ENCODE data around the gene CCDC174. TPM values are rescaled to one million over a fixed set of nuclear protein-coding genes. Genes with fewer than 3 reads are reported as not detected.

CCDC174 gene
- total and polyA plus RNA-seq, 3 experiments from 2014 or later = 16.8 to 34.6 (median 18.2) TPM

GRCh38 chr3:14699643-14700042 is 48.1 kb downstream of the CCDC174 start:
- Histone ChIP-seq H3K9me3 (ENCODE audit: low read length) (no peaks in the 10 kb centered on the region), H3K27ac (ENCODE audit: low read depth, low read length) (no peak overlapping the region), H3K27me3 (ENCODE audit: insufficient read depth, low read length, poor library complexity, severe bottlenecking) (no peaks in the 10 kb centered on the region), H3K4me1 (ENCODE audit: insufficient read depth, low read length) (no peaks in the 10 kb centered on the region), H3K36me3 (ENCODE audit: insufficient read depth, low read length) (no peaks in the 10 kb centered on the region), H3K4me3 (ENCODE audit: low read length) (no peak overlapping the region)
- ChIA-PET POLR2A (no interaction called here), CTCF (no interaction called here)
- H3K27ac Mint-ChIP-seq = no peak overlapping the region
- no peak overlapping the region for H3K4me3 Mint-ChIP-seq
- peaks cover 0 to 15% (median 6%) of the 10 kb centered on the region in 3 donors for H3K36me3 Mint-ChIP-seq
- DNase-seq = no peak
- H3K9me3 Mint-ChIP-seq = peaks cover 0 to 2% (median 0%) of the 10 kb centered on the region in 5 donors
- H3K4me1 Mint-ChIP-seq = no peaks in the 10 kb centered on the region
- H3K27me3 Mint-ChIP-seq = peaks cover 2 to 8% of the 10 kb centered on the region in 2 donors

GRCh38 chr3:14700891-14701290 is 49.3 kb downstream of the CCDC174 start:
- Mint-ChIP-seq H3K4me3 (no peak overlapping the region), H3K27ac (no peak overlapping the region), H3K36me3 (peaks cover 0 to 15% (median 6%) of the 10 kb centered on the region in 3 donors), H3K4me1 (no peaks in the 10 kb centered on the region), H3K9me3 (peaks cover 0 to 2% (median 0%) of the 10 kb centered on the region in 5 donors), H3K27me3 (peaks cover 2 to 8% of the 10 kb centered on the region in 2 donors)
- Histone ChIP-seq H3K4me1 (ENCODE audit: insufficient read depth, low read length) (no peaks in the 10 kb centered on the region), H3K27me3 (ENCODE audit: insufficient read depth, low read length, poor library complexity, severe bottlenecking) (no peaks in the 10 kb centered on the region), H3K9me3 (ENCODE audit: low read length) (no peaks in the 10 kb centered on the region), H3K27ac (ENCODE audit: low read depth, low read length) (no peak overlapping the region), H3K36me3 (ENCODE audit: insufficient read depth, low read length) (no peaks in the 10 kb centered on the region), H3K4me3 (ENCODE audit: low read length) (no peak overlapping the region)
- DNase-seq = no peak
- ChIA-PET POLR2A (no interaction called here), CTCF (no interaction called here)

GRCh38 chr3:14701676-14702075 is 50.1 kb downstream of the CCDC174 start:
- Mint-ChIP-seq H3K9me3 (peaks cover 0 to 2% (median 0%) of the 10 kb centered on the region in 5 donors), H3K27ac (no peak overlapping the region), H3K4me1 (no peaks in the 10 kb centered on the region), H3K27me3 (peaks cover 2 to 8% of the 10 kb centered on the region in 2 donors), H3K4me3 (no peak overlapping the region), H3K36me3 (peaks cover 0 to 15% (median 5%) of the 10 kb centered on the region in 3 donors)
- Histone ChIP-seq H3K27me3 (ENCODE audit: insufficient read depth, low read length, poor library complexity, severe bottlenecking) (no peaks in the 10 kb centered on the region), H3K4me1 (ENCODE audit: insufficient read depth, low read length) (no peaks in the 10 kb centered on the region), H3K4me3 (ENCODE audit: low read length) (no peak overlapping the region), H3K27ac (ENCODE audit: low read depth, low read length) (no peak overlapping the region), H3K36me3 (ENCODE audit: insufficient read depth, low read length) (no peaks in the 10 kb centered on the region), H3K9me3 (ENCODE audit: low read length) (no peaks in the 10 kb centered on the region)
- POLR2A ChIA-PET = no interaction called here
- CTCF ChIA-PET = no interaction called here
- no peak for DNase-seq

- Mint-ChIP-seq H3K27me3 (peaks cover 2 to 8% of the 10 kb centered on the region in 2 donors), H3K4me3 (no peak overlapping the region), H3K27ac (no peak overlapping the region), H3K9me3 (no peaks in the 10 kb centered on the region), H3K36me3 (peaks cover 0 to 8% (median 5%) of the 10 kb centered on the region in 3 donors), H3K4me1 (no peaks in the 10 kb centered on the region)
- Histone ChIP-seq H3K27me3 (ENCODE audit: insufficient read depth, low read length, poor library complexity, severe bottlenecking) (no peaks in the 10 kb centered on the region), H3K4me1 (ENCODE audit: insufficient read depth, low read length) (no peaks in the 10 kb centered on the region), H3K36me3 (ENCODE audit: insufficient read depth, low read length) (no peaks in the 10 kb centered on the region), H3K9me3 (ENCODE audit: low read length) (no peaks in the 10 kb centered on the region), H3K27ac (ENCODE audit: low read depth, low read length) (no peak overlapping the region), H3K4me3 (ENCODE audit: low read length) (no peak overlapping the region)
- ChIA-PET POLR2A (no interaction called here), CTCF (no interaction called here)
- no peak for DNase-seq
Measured at GRCh38 chr3:14703128-14703750, 51.7 kb downstream of the CCDC174 start.

GRCh38 chr3:14703791-14704190 is 52.2 kb downstream of the CCDC174 start:
- no peak for DNase-seq
- ChIA-PET CTCF (no interaction called here), POLR2A (no interaction called here)
- Mint-ChIP-seq H3K36me3 (peaks cover 0 to 5% (median 5%) of the 10 kb centered on the region in 3 donors), H3K27me3 (peaks cover 2 to 8% of the 10 kb centered on the region in 2 donors), H3K27ac (no peak overlapping the region), H3K4me3 (no peak overlapping the region), H3K4me1 (no peaks in the 10 kb centered on the region), H3K9me3 (no peaks in the 10 kb centered on the region)
- Histone ChIP-seq H3K9me3 (ENCODE audit: low read length) (no peaks in the 10 kb centered on the region), H3K36me3 (ENCODE audit: insufficient read depth, low read length) (no peaks in the 10 kb centered on the region), H3K4me1 (ENCODE audit: insufficient read depth, low read length) (no peaks in the 10 kb centered on the region), H3K4me3 (ENCODE audit: low read length) (no peak overlapping the region), H3K27me3 (ENCODE audit: insufficient read depth, low read length, poor library complexity, severe bottlenecking) (no peaks in the 10 kb centered on the region), H3K27ac (ENCODE audit: low read depth, low read length) (no peak overlapping the region)

DNA sequence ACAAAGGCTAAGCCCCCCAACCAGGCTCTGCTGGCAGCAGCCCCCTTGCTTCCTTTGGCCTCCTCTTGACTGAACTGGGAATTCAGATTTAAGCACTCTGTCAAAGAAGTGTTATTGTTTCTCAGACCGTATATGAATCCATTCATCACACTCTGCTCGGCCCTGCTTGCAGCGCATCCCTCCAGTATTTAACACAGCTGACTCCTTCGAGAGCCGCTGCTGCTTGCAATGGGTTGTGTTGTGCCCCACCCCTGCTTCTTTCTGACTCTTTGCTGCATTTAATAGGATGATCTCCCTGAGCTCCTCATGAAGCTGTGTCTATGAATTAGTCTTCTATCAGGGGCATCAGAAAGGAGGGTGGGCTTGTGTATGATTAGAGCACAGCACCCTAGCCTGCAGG is 54.5 kb downstream of the CCDC174 start:
- no peak for DNase-seq
- H3K4me3 Mint-ChIP-seq = no peak overlapping the region
- POLR2A ChIA-PET = no interaction called here

DNA sequence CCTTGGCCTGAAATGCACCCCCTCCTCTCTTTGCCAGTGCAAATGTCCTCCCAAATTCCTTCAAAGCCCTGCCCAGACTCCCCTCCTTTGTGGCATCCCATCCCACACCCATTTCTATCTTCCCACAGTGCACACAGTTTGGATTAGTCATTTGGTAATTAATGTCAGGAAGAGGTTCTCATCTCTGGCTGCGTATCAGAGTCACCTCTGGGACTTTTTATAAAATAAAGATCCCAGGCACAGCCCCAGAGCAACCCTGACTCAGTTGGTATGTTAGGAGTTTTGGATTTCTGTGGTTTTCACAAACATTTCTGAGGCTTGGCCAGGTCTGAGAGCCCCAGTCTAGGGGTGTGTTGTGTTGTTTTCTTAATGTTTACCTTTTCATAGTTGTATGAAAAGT is 65.0 kb downstream of the CCDC174 start:
- Mint-ChIP-seq H3K4me1 (no peaks in the 10 kb centered on the region), H3K9me3 (peaks cover 6 to 12% (median 11%) of the 10 kb centered on the region in 5 donors), H3K4me3 (no peak overlapping the region), H3K36me3 (peaks cover 0 to 21% (median 14%) of the 10 kb centered on the region in 3 donors), H3K27me3 (peaks cover 2 to 30% of the 10 kb centered on the region in 2 donors), H3K27ac (no peak overlapping the region)
- Histone ChIP-seq H3K4me1 (ENCODE audit: insufficient read depth, low read length) (no peaks in the 10 kb centered on the region), H3K4me3 (ENCODE audit: low read length) (no peak overlapping the region), H3K9me3 (ENCODE audit: low read length) (no peaks in the 10 kb centered on the region), H3K27ac (ENCODE audit: low read depth, low read length) (no peak overlapping the region), H3K36me3 (ENCODE audit: insufficient read depth, low read length) (no peaks in the 10 kb centered on the region), H3K27me3 (ENCODE audit: insufficient read depth, low read length, poor library complexity, severe bottlenecking) (no peaks in the 10 kb centered on the region)
- POLR2A ChIA-PET = no interaction called here
- no peak for DNase-seq
- CTCF ChIA-PET = no interaction called here

More for the DNA sequence above, 54.5 kb downstream of the CCDC174 start:
- no peaks in the 10 kb centered on the region for H3K4me1 Mint-ChIP-seq
- Histone ChIP-seq H3K4me1 (ENCODE audit: insufficient read depth, low read length) (no peaks in the 10 kb centered on the region), H3K27me3 (ENCODE audit: insufficient read depth, low read length, poor library complexity, severe bottlenecking) (no peaks in the 10 kb centered on the region), H3K9me3 (ENCODE audit: low read length) (no peaks in the 10 kb centered on the region), H3K4me3 (ENCODE audit: low read length) (no peak overlapping the region), H3K27ac (ENCODE audit: low read depth, low read length) (no peak overlapping the region), H3K36me3 (ENCODE audit: insufficient read depth, low read length) (no peaks in the 10 kb centered on the region)
- H3K27ac Mint-ChIP-seq = no peak overlapping the region
- H3K36me3 Mint-ChIP-seq = peaks cover 0 to 2% (median 0%) of the 10 kb centered on the region in 3 donors
- CTCF ChIA-PET = no interaction called here
- H3K27me3 Mint-ChIP-seq = peaks cover 3 to 6% of the 10 kb centered on the region in 2 donors
- peaks cover 0 to 7% (median 0%) of the 10 kb centered on the region in 5 donors for H3K9me3 Mint-ChIP-seq

GRCh38 chr3:14717307-14717706 is 65.7 kb downstream of the CCDC174 start:
- Mint-ChIP-seq H3K9me3 (peaks cover 2 to 11% (median 8%) of the 10 kb centered on the region in 5 donors), H3K4me3 (no peak overlapping the region), H3K36me3 (peaks cover 1 to 23% (median 19%) of the 10 kb centered on the region in 3 donors), H3K27ac (peak overlapping the region in 1 of 8 donors; percentile 67), H3K4me1 (no peaks in the 10 kb centered on the region), H3K27me3 (peaks cover 2 to 35% of the 10 kb centered on the region in 2 donors)
- DNase-seq = no peak
- H3K4me1 ChIP-seq (ENCODE audit: insufficient read depth, low read length) = no peaks in the 10 kb centered on the region
- no peak overlapping the region for H3K27ac ChIP-seq (ENCODE audit: low read depth, low read length)
- CTCF ChIA-PET = no interaction called here
- H3K9me3 ChIP-seq (ENCODE audit: low read length) = no peaks in the 10 kb centered on the region
- POLR2A ChIA-PET = no interaction called here
- no peaks in the 10 kb centered on the region for H3K27me3 ChIP-seq (ENCODE audit: insufficient read depth, low read length, poor library complexity, severe bottlenecking)
- H3K4me3 ChIP-seq (ENCODE audit: low read length) = no peak overlapping the region
- H3K36me3 ChIP-seq (ENCODE audit: insufficient read depth, low read length) = no peaks in the 10 kb centered on the region
